SK-N-MC (cell line): ENCODE measurements around the gene ARNT2.

Source experiments
- EZH2 ChIP-seq: fragments of 200-600 bp; sonication (generic); IDR thresholded peaks from one replicate; pipeline ENCODE4 v1.6.1; 2017; ENCODE audit warnings: antibody characterized with exemption
- FOXP2 ChIP-seq: optimal IDR thresholded peaks from 2 replicates; pipeline ENCODE3; 2011; ENCODE audit warnings: mild to moderate bottlenecking, moderate library complexity; ENCODE audit not compliant: insufficient read depth; ENCODE audit errors: extremely low read length, control extremely low read depth
- POLR2AphosphoS5 ChIP-seq: IDR thresholded peaks from 2 replicates; pipeline ENCODE4 v1.6.1; 2012; ENCODE audit warnings: mild to moderate bottlenecking, low read depth, low read length, borderline replicate concordance

- TF ChIP-seq POLR2AphosphoS5 (no peak), EZH2 (no peak), FOXP2 (no peak)
Measured at GRCh38 chr15:80578871-80579270, 174.7 kb downstream of the ARNT2 start.
